HCT116 (cell line): ENCODE measurements around the gene C18orf32. TPM values are rescaled to one million over a fixed set of nuclear protein-coding genes. Genes with fewer than 3 reads are reported as not detected.

Experiments used
- ATAC-seq: fragments of 200-7000 bp; cut with Tn5 transposase; 2 replicates; pipeline ENCODE4 v1.9.1; 2020; ENCODE audit warnings: mild to moderate bottlenecking, moderate library complexity
- BruUV-seq: library from RNA; stranded (reverse); fragments of 400-500 nt; replicated peaks from 2 replicates; lab custom pipeline; 2021; lab: Mats Ljungman, UMichigan
- CTCF ChIA-PET: fragments of 300-600 bp; sonication (Branson Sonifier 250); formaldehyde crosslinking; loops from one replicate; lab custom pipeline; 2021; ENCODE audit warnings: antibody characterized with exemption; lab: Charles Lee
- POLR2A ChIA-PET: fragments of 300-600, 350-600 bp; sonication (Branson Sonifier 250); formaldehyde crosslinking; loops from one replicate; lab custom pipeline; 2021; ENCODE audit warnings: antibody characterized with exemption; lab: Charles Lee
- RAD21 ChIA-PET, 2 experiments: fragments of 300-600 bp; sonication (Branson Sonifier 250); formaldehyde crosslinking; loops; one replicate each; lab custom pipeline; 2023; ENCODE audit warnings: low total read pairs in 2 of 2; ENCODE audit not compliant: uncharacterized antibody in 2 of 2, unreplicated experiment in 2 of 2, low non-redundant PET in 1 of 2; lab: Charles Lee
- DNase-seq: peaks from one replicate; pipeline ENCODE4 v3.0.0-alpha.2; 2010; ENCODE audit warnings: low read depth, low spot score
- H2AFZ ChIP-seq: fragments of 200-600 bp; shearing (Covaris generic), sonication (generic); 2 replicates; pipeline ENCODE4 v1.6.1; 2017; ENCODE audit warnings: low read depth, mixed run types, mixed read lengths, antibody characterized with exemption, low read length; ENCODE audit not compliant: poor library complexity, severe bottlenecking
- H3K27ac ChIP-seq: 2 replicates; pipeline ENCODE4 v1.5.1; 2012; ENCODE audit warnings: low read depth, low read length
- H3K27me3 ChIP-seq: fragments of 200-600 bp; sonication (generic); 2 replicates; pipeline ENCODE4 v1.6.1; 2016; ENCODE audit warnings: mixed run types, low read length, mixed read lengths; ENCODE audit not compliant: insufficient read depth
- H3K36me3 ChIP-seq, 2 experiments: fragments of 200-500 bp in 1 of 2; fragments of 200-600 bp in 1 of 2; sonication (Bioruptor generic) in 1 of 2; sonication (generic) in 1 of 2; 2 replicates each; pipeline versions ENCODE4 v1.5.1 to v1.6.1; 2014 to 2016; ENCODE audit warnings: low read length in 2 of 2, inconsistent platforms in 1 of 2, mixed read lengths in 1 of 2, mixed run types in 1 of 2; ENCODE audit not compliant: insufficient read depth in 2 of 2, control insufficient read depth in 1 of 2
- H3K4me1 ChIP-seq, 2 experiments: fragments of 200-600 bp in 1 of 2; sonication (generic) in 1 of 2; 2 replicates each; pipeline versions ENCODE4 v1.5.1 to v1.6.1; 2012 to 2017; ENCODE audit warnings: low read length in 2 of 2, inconsistent platforms in 1 of 2, mild to moderate bottlenecking in 1 of 2, mixed read lengths in 1 of 2, mixed run types in 1 of 2, moderate library complexity in 1 of 2; ENCODE audit not compliant: insufficient read depth in 2 of 2, control insufficient read depth in 1 of 2
- H3K4me2 ChIP-seq: fragments of 200-600 bp; sonication (generic); 2 replicates; pipeline ENCODE4 v1.6.1; 2017; ENCODE audit warnings: mixed run types, low read length, mixed read lengths
- H3K4me3 ChIP-seq, 2 experiments: fragments of 200-600 bp in 1 of 2; sonication (generic) in 1 of 2; replicated peaks in 1 of 2; 2 replicates each; pipeline ENCODE4 v1.5.1; 2011 to 2016; ENCODE audit warnings: low read length in 2 of 2, control low read depth in 1 of 2, low read depth in 1 of 2, mild to moderate bottlenecking in 1 of 2, mixed read lengths in 1 of 2, mixed run types in 1 of 2
- H3K79me2 ChIP-seq: fragments of 200-600 bp; sonication (generic); 2 replicates; pipeline ENCODE4 v1.6.1; 2017; ENCODE audit warnings: mild to moderate bottlenecking, mixed run types, low read length, moderate library complexity, mixed read lengths; ENCODE audit not compliant: insufficient read depth
- H3K9ac ChIP-seq: fragments of 200-600 bp; sonication (generic); 2 replicates; pipeline ENCODE4 v1.6.1; 2016; ENCODE audit warnings: low read length, mixed read lengths
- H3K9me2 ChIP-seq: fragments of 200-600 bp; sonication (generic), shearing (Covaris generic); 2 replicates; pipeline ENCODE4 v1.6.1; 2017; ENCODE audit warnings: mixed run types, mild to moderate bottlenecking, moderate library complexity; ENCODE audit not compliant: insufficient read depth
- H3K9me3 ChIP-seq, 2 experiments: fragments of 200-500 bp in 1 of 2; fragments of 200-600 bp in 1 of 2; sonication (Bioruptor generic) in 1 of 2; sonication (generic) in 1 of 2; 2 replicates each; pipeline ENCODE4 v1.6.1; 2014 to 2017; ENCODE audit warnings: low read length in 2 of 2, mixed read lengths in 2 of 2, inconsistent platforms in 1 of 2, low read depth in 1 of 2, mild to moderate bottlenecking in 1 of 2, mixed run types in 1 of 2, moderate library complexity in 1 of 2; ENCODE audit not compliant: control insufficient read depth in 1 of 2, insufficient read depth in 1 of 2
- H4K20me1 ChIP-seq: fragments of 200-600 bp; sonication (generic), shearing (Covaris generic); 2 replicates; pipeline ENCODE4 v1.6.1; 2017; ENCODE audit warnings: mixed run types, mild to moderate bottlenecking, moderate library complexity; ENCODE audit not compliant: insufficient read depth
- CBX3 ChIP-seq: IDR thresholded peaks from 2 replicates; pipeline ENCODE4 v1.6.1; 2012; ENCODE audit warnings: low read depth
- EGR1 ChIP-seq: IDR thresholded peaks from 2 replicates; pipeline ENCODE4 v1.6.1; 2012; ENCODE audit warnings: low read depth
- ELF1 ChIP-seq: IDR thresholded peaks from 2 replicates; pipeline ENCODE4 v1.6.1; 2012; ENCODE audit warnings: low read depth, borderline replicate concordance
- EZH2 ChIP-seq: fragments of 200-600 bp; sonication (generic); IDR thresholded peaks from 2 replicates; pipeline ENCODE4 v1.6.1; 2017; ENCODE audit warnings: antibody characterized with exemption, mixed run types
- EZH2phosphoT487 ChIP-seq: fragments of 200-600 bp; IDR thresholded peaks from 2 replicates; pipeline ENCODE4 v1.6.1; 2018; ENCODE audit warnings: antibody characterized with exemption, borderline replicate concordance
- FOSL1 ChIP-seq: IDR thresholded peaks from 2 replicates; pipeline ENCODE4 v1.6.1; 2012; ENCODE audit warnings: low read depth
- JUND ChIP-seq: IDR thresholded peaks from 2 replicates; pipeline ENCODE4 v1.6.1; 2012
- POLR2AphosphoS5 ChIP-seq: IDR thresholded peaks from 2 replicates; pipeline ENCODE4 v1.6.1; 2011; ENCODE audit warnings: mild to moderate bottlenecking, low read depth, low read length, moderate library complexity
- SIN3A ChIP-seq: IDR thresholded peaks from 2 replicates; pipeline ENCODE4 v1.6.1; 2012; ENCODE audit warnings: low read depth
- SP1 ChIP-seq: IDR thresholded peaks from 2 replicates; pipeline ENCODE4 v1.6.1; 2012; ENCODE audit warnings: low read depth
- SRF ChIP-seq: IDR thresholded peaks from 2 replicates; pipeline ENCODE4 v1.6.1; 2012; ENCODE audit warnings: low read depth
- YY1 ChIP-seq: IDR thresholded peaks from 2 replicates; pipeline ENCODE4 v1.6.1; 2011; ENCODE audit warnings: low read length, low read depth, moderate library complexity, mild to moderate bottlenecking; ENCODE audit not compliant: insufficient replicate concordance; ENCODE audit errors: extremely low read depth
- ZNF274 ChIP-seq: fragments of 200-500 bp; sonication (Bioruptor generic); IDR thresholded peaks from 2 replicates; pipeline ENCODE4 v1.6.1; 2014; ENCODE audit warnings: mild to moderate bottlenecking, low read depth, low read length, inconsistent platforms
- intact Hi-C: fragments of 100-400 bp; cut with micrococcal nuclease; formaldehyde crosslinking; loops from 2 replicates; pipeline ENCODE4 v1.10.0; 2022
- total RNA-seq: library from RNA; stranded (reverse); gene quantifications from one replicate; pipeline ENCODE4 v1.2.1, GENCODE V29; 2021; ENCODE audit not compliant: unreplicated experiment
- TF ChIP-seq, protein P1 (sequence below): IDR thresholded peaks from 2 replicates; pipeline ENCODE4 v1.6.1; 2012
- TF ChIP-seq, protein P2 (sequence below): IDR thresholded peaks from 2 replicates; pipeline ENCODE4 v1.6.1; 2012; ENCODE audit warnings: low read depth
- TF ChIP-seq, protein P3 (sequence below), 3 experiments: fragments of 200-600 bp in 1 of 3; sonication (generic) in 1 of 3; IDR thresholded peaks in 2 of 3; conservative IDR thresholded peaks in 1 of 3; 2 replicates each; pipeline ENCODE4 v1.5.1; 2012 to 2017; ENCODE audit warnings: low read depth in 2 of 3, low read length in 2 of 3, antibody characterized with exemption in 1 of 3, borderline replicate concordance in 1 of 3, control low read depth in 1 of 3, mild to moderate bottlenecking in 1 of 3, mixed read lengths in 1 of 3, mixed run types in 1 of 3, moderate library complexity in 1 of 3; ENCODE audit not compliant: insufficient read depth in 1 of 3
- TF ChIP-seq, protein P4 (sequence below): IDR thresholded peaks from 2 replicates; pipeline ENCODE4 v1.6.1; 2012
- TF ChIP-seq, protein P5 (sequence below): IDR thresholded peaks from 2 replicates; pipeline ENCODE4 v1.6.1; 2011; ENCODE audit warnings: mild to moderate bottlenecking, low read length, moderate library complexity; ENCODE audit not compliant: insufficient replicate concordance; ENCODE audit errors: extremely low read depth

C18orf32 gene
- total RNA-seq, 1 experiment from 2014 or later = 35.0 TPM

DNA sequence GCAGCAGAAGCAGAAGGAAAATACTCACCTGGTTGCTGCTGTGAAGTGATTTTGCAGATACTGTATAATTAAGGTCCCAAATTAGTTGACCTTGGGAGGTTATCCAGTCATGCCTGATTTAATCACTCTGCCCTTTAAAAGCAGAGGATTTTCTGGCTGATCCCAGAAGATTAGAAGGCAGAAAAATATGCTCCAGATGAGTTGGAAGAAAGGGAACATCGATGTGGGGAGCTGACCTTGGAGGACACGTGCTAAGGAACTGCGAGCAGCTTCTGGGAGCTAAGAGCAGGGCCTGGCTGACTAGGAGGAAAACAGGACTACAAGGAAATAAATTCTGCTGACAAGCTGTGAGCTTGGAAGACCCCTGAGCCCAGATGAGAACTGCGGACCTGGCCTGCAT is 13.3 kb downstream of the C18orf32 start:
- ChIA-PET CTCF (no interaction called here), POLR2A (no interaction called here)

More for the DNA sequence above, 13.3 kb downstream of the C18orf32 start:
- Histone ChIP-seq H2AFZ (no peak overlapping the region), H3K4me2 (no peak overlapping the region), H3K79me2 (no peaks in the 10 kb centered on the region), H3K27me3 (no peaks in the 10 kb centered on the region), H3K9ac (no peak overlapping the region), H3K4me1 (peaks cover 3 to 10% of the 10 kb centered on the region in 2 experiments; a peak in 3 of 4 replicates), H3K9me3 (no peaks in the 10 kb centered on the region), H4K20me1 (no peaks in the 10 kb centered on the region), H3K9me2 (no peaks in the 10 kb centered on the region), H3K27ac (no peak overlapping the region), H3K4me3 (no peak overlapping the region), H3K36me3 (peaks cover 0 to 2% of the 10 kb centered on the region in 2 experiments; a peak in 1 of 4 replicates)
- TF ChIP-seq EGR1 = no peak
- no peak for TF ChIP-seq EZH2phosphoT487
- no peak for TF ChIP-seq SP1
- no peak for TF ChIP-seq ZNF274
- no peak for TF ChIP-seq SIN3A
- no peak for TF ChIP-seq EZH2
- TF ChIP-seq POLR2AphosphoS5 = no peak
- TF ChIP-seq, protein P1, sequence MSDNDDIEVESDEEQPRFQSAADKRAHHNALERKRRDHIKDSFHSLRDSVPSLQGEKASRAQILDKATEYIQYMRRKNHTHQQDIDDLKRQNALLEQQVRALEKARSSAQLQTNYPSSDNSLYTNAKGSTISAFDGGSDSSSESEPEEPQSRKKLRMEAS = no peak
- no peak for TF ChIP-seq SRF
- TF ChIP-seq JUND = no peak
- TF ChIP-seq, protein P2, sequence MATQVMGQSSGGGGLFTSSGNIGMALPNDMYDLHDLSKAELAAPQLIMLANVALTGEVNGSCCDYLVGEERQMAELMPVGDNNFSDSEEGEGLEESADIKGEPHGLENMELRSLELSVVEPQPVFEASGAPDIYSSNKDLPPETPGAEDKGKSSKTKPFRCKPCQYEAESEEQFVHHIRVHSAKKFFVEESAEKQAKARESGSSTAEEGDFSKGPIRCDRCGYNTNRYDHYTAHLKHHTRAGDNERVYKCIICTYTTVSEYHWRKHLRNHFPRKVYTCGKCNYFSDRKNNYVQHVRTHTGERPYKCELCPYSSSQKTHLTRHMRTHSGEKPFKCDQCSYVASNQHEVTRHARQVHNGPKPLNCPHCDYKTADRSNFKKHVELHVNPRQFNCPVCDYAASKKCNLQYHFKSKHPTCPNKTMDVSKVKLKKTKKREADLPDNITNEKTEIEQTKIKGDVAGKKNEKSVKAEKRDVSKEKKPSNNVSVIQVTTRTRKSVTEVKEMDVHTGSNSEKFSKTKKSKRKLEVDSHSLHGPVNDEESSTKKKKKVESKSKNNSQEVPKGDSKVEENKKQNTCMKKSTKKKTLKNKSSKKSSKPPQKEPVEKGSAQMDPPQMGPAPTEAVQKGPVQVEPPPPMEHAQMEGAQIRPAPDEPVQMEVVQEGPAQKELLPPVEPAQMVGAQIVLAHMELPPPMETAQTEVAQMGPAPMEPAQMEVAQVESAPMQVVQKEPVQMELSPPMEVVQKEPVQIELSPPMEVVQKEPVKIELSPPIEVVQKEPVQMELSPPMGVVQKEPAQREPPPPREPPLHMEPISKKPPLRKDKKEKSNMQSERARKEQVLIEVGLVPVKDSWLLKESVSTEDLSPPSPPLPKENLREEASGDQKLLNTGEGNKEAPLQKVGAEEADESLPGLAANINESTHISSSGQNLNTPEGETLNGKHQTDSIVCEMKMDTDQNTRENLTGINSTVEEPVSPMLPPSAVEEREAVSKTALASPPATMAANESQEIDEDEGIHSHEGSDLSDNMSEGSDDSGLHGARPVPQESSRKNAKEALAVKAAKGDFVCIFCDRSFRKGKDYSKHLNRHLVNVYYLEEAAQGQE = no peak
- TF ChIP-seq, protein P3, sequence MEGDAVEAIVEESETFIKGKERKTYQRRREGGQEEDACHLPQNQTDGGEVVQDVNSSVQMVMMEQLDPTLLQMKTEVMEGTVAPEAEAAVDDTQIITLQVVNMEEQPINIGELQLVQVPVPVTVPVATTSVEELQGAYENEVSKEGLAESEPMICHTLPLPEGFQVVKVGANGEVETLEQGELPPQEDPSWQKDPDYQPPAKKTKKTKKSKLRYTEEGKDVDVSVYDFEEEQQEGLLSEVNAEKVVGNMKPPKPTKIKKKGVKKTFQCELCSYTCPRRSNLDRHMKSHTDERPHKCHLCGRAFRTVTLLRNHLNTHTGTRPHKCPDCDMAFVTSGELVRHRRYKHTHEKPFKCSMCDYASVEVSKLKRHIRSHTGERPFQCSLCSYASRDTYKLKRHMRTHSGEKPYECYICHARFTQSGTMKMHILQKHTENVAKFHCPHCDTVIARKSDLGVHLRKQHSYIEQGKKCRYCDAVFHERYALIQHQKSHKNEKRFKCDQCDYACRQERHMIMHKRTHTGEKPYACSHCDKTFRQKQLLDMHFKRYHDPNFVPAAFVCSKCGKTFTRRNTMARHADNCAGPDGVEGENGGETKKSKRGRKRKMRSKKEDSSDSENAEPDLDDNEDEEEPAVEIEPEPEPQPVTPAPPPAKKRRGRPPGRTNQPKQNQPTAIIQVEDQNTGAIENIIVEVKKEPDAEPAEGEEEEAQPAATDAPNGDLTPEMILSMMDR (IDR thresholded peaks at IDR 0.05 in 2 of 3, conservative IDR thresholded peaks at IDR 0.05 in 1 of 3; ENCODE audit: borderline replicate concordance in 1 of 3, insufficient read depth in 1 of 3, low read depth in 2 of 3, low read length in 2 of 3) = no peak
- no peak for TF ChIP-seq CBX3
- TF ChIP-seq, protein P4, sequence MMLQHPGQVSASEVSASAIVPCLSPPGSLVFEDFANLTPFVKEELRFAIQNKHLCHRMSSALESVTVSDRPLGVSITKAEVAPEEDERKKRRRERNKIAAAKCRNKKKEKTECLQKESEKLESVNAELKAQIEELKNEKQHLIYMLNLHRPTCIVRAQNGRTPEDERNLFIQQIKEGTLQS = no peak
- TF ChIP-seq YY1 = no peak
- no peak for TF ChIP-seq ELF1
- no peak for TF ChIP-seq FOSL1
- TF ChIP-seq, protein P5, sequence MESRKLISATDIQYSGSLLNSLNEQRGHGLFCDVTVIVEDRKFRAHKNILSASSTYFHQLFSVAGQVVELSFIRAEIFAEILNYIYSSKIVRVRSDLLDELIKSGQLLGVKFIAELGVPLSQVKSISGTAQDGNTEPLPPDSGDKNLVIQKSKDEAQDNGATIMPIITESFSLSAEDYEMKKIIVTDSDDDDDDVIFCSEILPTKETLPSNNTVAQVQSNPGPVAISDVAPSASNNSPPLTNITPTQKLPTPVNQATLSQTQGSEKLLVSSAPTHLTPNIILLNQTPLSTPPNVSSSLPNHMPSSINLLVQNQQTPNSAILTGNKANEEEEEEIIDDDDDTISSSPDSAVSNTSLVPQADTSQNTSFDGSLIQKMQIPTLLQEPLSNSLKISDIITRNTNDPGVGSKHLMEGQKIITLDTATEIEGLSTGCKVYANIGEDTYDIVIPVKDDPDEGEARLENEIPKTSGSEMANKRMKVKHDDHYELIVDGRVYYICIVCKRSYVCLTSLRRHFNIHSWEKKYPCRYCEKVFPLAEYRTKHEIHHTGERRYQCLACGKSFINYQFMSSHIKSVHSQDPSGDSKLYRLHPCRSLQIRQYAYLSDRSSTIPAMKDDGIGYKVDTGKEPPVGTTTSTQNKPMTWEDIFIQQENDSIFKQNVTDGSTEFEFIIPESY = no peak
- no peak for ATAC-seq
- DNase-seq = no peak
- RAD21 ChIA-PET = no interaction called here
- intact Hi-C loops = no loop called here
- no TSS peak for BruUV-seq
